NB4 (cell line): ENCODE measurements around the gene ATP6V1C2.

Source experiments
- MYC ChIP-seq: IDR thresholded peaks from 2 replicates; pipeline ENCODE4 v1.6.1; 2011; ENCODE audit warnings: low read depth, low read length
- POLR2A ChIP-seq: IDR thresholded peaks from 2 replicates; pipeline ENCODE4 v1.6.1; 2011; ENCODE audit warnings: mild to moderate bottlenecking; ENCODE audit not compliant: insufficient read length; ENCODE audit errors: extremely low read depth
- TF ChIP-seq, protein P1 (sequence below): IDR thresholded peaks from 2 replicates; pipeline ENCODE4 v1.6.1; 2011; ENCODE audit warnings: low read depth, low read length
- TF ChIP-seq, protein P2 (sequence below): IDR thresholded peaks from one replicate; pipeline ENCODE4 v1.5.1; 2012; ENCODE audit warnings: low read depth, low read length

DNA sequence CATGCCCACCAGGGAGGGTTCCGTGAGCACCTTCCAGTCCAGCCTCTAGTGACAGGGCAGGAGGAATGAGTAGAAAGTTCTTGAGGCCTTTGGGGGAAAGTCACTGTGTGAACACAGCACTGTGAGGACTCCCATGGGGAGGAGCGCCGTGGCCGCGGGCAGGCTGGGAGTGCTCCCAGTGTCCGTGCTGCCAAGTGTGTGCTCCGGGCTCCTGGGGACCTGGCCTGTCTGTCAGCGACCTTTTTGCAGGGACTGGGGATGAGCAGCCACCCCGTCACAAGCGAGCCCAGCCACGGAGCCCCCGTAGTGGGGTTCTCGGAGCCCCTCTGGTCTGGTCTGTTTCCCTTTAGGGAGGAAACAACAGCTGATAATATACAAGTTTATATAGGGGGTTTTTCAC, 54.4 kb downstream of the ATP6V1C2 start:
- TF ChIP-seq, protein P1, sequence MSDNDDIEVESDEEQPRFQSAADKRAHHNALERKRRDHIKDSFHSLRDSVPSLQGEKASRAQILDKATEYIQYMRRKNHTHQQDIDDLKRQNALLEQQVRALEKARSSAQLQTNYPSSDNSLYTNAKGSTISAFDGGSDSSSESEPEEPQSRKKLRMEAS: no peak
- TF ChIP-seq MYC (no peak), POLR2A (no peak)
- TF ChIP-seq, protein P2, sequence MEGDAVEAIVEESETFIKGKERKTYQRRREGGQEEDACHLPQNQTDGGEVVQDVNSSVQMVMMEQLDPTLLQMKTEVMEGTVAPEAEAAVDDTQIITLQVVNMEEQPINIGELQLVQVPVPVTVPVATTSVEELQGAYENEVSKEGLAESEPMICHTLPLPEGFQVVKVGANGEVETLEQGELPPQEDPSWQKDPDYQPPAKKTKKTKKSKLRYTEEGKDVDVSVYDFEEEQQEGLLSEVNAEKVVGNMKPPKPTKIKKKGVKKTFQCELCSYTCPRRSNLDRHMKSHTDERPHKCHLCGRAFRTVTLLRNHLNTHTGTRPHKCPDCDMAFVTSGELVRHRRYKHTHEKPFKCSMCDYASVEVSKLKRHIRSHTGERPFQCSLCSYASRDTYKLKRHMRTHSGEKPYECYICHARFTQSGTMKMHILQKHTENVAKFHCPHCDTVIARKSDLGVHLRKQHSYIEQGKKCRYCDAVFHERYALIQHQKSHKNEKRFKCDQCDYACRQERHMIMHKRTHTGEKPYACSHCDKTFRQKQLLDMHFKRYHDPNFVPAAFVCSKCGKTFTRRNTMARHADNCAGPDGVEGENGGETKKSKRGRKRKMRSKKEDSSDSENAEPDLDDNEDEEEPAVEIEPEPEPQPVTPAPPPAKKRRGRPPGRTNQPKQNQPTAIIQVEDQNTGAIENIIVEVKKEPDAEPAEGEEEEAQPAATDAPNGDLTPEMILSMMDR: no peak
